NCI-H2029 (cell line): ENCODE data around the gene PTGER4.
"Not testable (repeated sequence)": the region's sequence is repeated elsewhere in the genome, so short reads cannot be mapped to it uniquely, and the experiment has no call there.

ENCODE experiments used
- DNase-seq: peaks from one replicate; lab custom pipeline; 2025; lab: John Stamatoyannopoulos, UW

PTGER4 gene

GRCh38 chr5:40679913-40680681 is at the start of gene PTGER4:
Gene PTGER4 (plus strand): TSS chr5:40679915. CDS start chr5:40680994, 1,079 bp downstream.
- no peak for DNase-seq

GRCh38 chr5:40630126-40630525 is 49.6 kb upstream of the PTGER4 start:
- no peak for DNase-seq

- no peak for DNase-seq
These were observed 48.5 kb upstream of the PTGER4 start for GRCh38 chr5:40631236-40631635.

GRCh38 chr5:40634154-40634553 is 45.6 kb upstream of the PTGER4 start:
- no peak for DNase-seq

- no peak for DNase-seq
These were observed 45.1 kb upstream of the PTGER4 start for GRCh38 chr5:40634593-40634992.

- not testable (repeated sequence) for DNase-seq
These were observed 40.2 kb upstream of the PTGER4 start for GRCh38 chr5:40639531-40639930.

GRCh38 chr5:40646266-40646665 is 33.4 kb upstream of the PTGER4 start:
- DNase-seq, result no peak

GRCh38 chr5:40648150-40648549 is 31.6 kb upstream of the PTGER4 start:
- DNase-seq, result no peak

- DNase-seq, result no peak
These were observed 30.2 kb upstream of the PTGER4 start for GRCh38 chr5:40649463-40650030.

- no peak for DNase-seq
These were observed 28.5 kb upstream of the PTGER4 start for GRCh38 chr5:40651201-40651600.

GRCh38 chr5:40652441-40653220 is 27.1 kb upstream of the PTGER4 start:
- DNase-seq, result no peak

- no peak for DNase-seq
These were observed 26.3 kb upstream of the PTGER4 start for GRCh38 chr5:40653221-40654022.

- no peak for DNase-seq
These were observed 25.2 kb upstream of the PTGER4 start for GRCh38 chr5:40654377-40654991.

GRCh38 chr5:40655138-40655537 is 24.6 kb upstream of the PTGER4 start:
- no peak for DNase-seq

- DNase-seq, result not testable (repeated sequence)
These were observed 23.6 kb upstream of the PTGER4 start for GRCh38 chr5:40656091-40656490.

- no peak for DNase-seq
These were observed 22.9 kb upstream of the PTGER4 start for GRCh38 chr5:40656766-40657165.

GRCh38 chr5:40660751-40661150 is 19.0 kb upstream of the PTGER4 start:
- no peak for DNase-seq

- DNase-seq, result no peak
These were observed 13.9 kb upstream of the PTGER4 start for GRCh38 chr5:40665635-40666298.

GRCh38 chr5:40666657-40667056 is 13.1 kb upstream of the PTGER4 start:
- no peak for DNase-seq

GRCh38 chr5:40667161-40667663 is 12.5 kb upstream of the PTGER4 start:
- DNase-seq, result no peak
